ENCODE data around the gene TTC34.
"Not testable (repeated sequence)": the region's sequence is repeated elsewhere in the genome, so short reads cannot be mapped to it uniquely, and the experiment has no call there.

The TTC34 gene

DNA sequence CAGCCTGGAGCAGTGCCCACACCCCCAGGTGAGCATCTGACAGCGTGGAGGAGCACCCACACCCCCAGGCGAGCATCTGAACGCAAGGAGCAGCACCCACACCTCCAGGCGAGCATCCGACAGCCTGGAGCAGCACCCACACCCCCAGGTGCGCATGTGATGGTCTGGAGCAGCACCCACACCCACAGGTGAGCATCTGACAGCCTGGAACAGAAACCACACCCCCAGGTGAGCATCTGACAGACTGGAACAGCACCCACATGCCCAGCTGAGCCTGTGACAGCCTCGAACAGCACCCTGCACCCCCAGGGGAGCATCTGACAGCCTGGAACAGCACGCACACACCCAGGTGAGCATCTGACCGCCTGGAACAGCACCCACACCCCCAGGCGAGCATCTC, 46.9 kb downstream of the TTC34 start:
- not testable (repeated sequence) for H3K4me3 ChIP-seq (ENCODE audit: low read length); DNase-seq (ENCODE audit: low read depth)

GRCh38 chr1:2752503-2752902, 49.0 kb downstream of the TTC34 start:
- not testable (repeated sequence) for H3K4me3 ChIP-seq (ENCODE audit: low read length); DNase-seq (ENCODE audit: low read depth)

GRCh38 chr1:2751866-2752265, 49.6 kb downstream of the TTC34 start:
- H3K4me3 ChIP-seq (ENCODE audit: low read length); DNase-seq (ENCODE audit: low read depth): not testable (repeated sequence)

GRCh38 chr1:2750766-2751730, 50.4 kb downstream of the TTC34 start:
- not testable (repeated sequence) for H3K4me3 ChIP-seq (ENCODE audit: low read length); DNase-seq (ENCODE audit: low read depth)

- DNase-seq (ENCODE audit: low read depth); H3K4me3 ChIP-seq (ENCODE audit: low read length): not testable (repeated sequence)
Measured at GRCh38 chr1:2750041-2750680, 51.3 kb downstream of the TTC34 start.

- not testable (repeated sequence) for H3K4me3 ChIP-seq (ENCODE audit: low read length); DNase-seq (ENCODE audit: low read depth)
Measured at GRCh38 chr1:2748626-2749025, 52.9 kb downstream of the TTC34 start.

DNA sequence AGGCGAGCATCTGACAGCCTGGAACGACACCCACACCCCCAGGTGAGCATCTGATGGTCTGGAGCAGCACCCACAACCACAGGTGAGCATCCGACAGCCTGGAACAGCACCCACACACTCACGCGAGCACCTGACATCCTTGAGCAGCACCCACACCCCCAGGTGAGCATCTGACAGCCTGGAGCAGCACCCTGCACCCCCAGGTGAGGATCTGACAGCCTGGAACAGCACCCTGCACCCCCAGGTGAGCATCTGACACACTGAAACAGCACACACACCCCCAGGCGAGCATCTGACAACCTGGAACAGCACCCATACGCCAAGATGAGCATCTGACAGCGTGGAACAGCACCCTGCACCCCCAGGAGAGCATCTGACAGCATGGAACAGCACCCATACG, 106.7 kb downstream of the TTC34 start:
- not testable (repeated sequence) for DNase-seq (ENCODE audit: low read depth); H3K4me3 ChIP-seq (ENCODE audit: low read length)

GRCh38 chr1:2690180-2690579, 111.3 kb downstream of the TTC34 start:
- not testable (repeated sequence) for DNase-seq (ENCODE audit: low read depth); H3K4me3 ChIP-seq (ENCODE audit: low read length)

DNA sequence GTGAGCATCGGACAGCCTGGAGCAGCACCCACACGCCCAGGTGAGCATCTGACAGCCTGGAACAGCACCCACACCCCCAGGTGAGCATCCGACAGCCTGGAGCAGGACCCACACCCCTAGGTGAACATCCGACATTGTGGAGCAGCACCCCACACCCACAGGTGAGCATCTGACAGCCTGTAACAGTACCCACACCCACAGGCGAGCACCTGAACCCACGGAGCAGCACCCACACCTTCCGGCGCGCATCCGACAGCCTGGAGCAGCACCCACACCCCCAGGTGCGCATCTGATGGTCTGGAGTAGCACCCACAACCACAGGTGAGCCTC, 113.2 kb downstream of the TTC34 start:
- not testable (repeated sequence) for H3K4me3 ChIP-seq (ENCODE audit: low read length); DNase-seq (ENCODE audit: low read depth)

DNA sequence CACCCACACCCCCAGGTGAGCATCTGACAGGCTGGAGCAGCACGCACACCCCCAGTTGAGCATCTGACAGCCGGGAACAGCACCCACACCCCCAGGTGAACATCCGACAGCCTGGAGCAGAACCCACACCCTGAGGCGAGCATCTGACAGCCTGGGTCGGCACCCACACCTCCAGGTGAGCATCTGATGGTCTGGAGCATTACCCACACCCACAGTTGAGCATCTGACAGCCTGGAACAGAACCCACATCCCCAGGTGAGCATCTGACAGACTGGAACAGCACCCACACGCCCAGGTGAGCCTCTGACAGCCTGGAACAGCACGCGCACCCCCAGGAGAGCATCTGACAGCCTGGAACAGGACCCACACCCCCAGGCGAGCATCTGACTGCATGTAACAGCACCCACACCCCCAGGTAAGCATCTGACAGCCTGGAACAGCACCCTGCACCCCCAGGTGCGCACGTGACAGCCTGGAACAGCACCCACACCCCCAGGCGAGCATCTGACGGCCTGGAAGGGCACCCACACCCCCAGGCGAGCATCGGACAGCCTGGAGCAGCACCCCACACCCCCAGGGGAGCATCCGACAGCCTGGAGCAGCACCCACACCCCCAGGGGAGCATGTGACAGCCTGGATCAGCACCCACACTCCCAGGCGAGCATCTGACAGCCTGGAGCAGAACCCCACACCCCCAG, 113.7 kb downstream of the TTC34 start:
- not testable (repeated sequence) for H3K4me3 ChIP-seq (ENCODE audit: low read length); DNase-seq (ENCODE audit: low read depth)

DNA sequence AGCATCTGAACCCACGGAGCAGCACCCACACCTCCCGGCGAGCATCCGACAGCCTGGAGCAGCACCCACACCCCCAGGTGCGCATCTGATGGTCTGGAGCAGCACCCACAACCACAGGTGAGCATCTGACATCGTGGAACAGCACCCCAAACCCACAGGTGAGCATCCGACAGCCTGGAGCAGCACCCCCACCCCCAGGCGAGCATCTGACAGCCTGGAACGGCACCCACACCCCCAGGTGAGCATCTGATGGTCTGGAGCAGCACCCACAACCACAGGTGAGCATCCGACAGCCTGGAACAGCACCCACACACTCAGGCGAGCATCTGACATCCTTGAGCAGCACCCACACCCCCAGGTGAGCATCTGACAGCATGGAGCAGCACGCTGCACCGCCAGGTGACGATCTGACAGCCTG, 114.3 kb downstream of the TTC34 start:
- H3K4me3 ChIP-seq (ENCODE audit: low read length); DNase-seq (ENCODE audit: low read depth): not testable (repeated sequence)

DNA sequence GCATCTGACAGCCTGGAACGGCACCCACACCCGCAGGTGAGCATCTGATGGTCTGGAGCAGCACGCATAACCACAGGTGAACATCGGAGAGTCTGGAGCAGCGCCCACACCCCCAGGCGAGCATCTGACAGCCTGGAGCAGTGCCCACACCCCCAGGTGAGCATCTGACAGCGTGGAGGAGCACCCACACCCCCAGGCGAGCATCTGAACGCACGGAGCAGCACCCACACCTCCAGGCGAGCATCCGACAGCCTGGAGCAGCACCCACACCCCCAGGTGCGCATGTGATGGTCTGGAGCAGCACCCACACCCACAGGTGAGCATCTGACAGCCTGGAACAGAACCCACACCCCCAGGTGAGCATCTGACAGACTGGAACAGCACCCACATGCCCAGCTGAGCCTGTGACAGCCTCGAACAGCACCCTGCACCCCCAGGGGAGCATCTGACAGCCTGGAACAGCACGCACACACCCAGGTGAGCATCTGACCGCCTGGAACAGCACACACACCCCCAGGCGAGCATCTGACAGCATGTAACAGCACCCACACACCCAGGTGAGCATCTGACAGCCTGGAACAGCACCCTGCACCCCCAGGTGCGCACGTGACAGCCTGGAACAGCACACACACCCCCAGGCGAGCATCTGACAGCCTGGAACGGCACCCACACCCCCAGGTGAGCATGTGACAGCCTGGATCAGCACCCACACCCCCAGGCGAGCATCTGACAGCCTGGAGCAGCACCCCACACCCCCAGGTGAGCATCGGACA, 115.2 kb downstream of the TTC34 start:
- DNase-seq (ENCODE audit: low read depth); H3K4me3 ChIP-seq (ENCODE audit: low read length): not testable (repeated sequence)

GRCh38 chr1:2685671-2686070, 115.8 kb downstream of the TTC34 start:
- not testable (repeated sequence) for H3K4me3 ChIP-seq (ENCODE audit: low read length); DNase-seq (ENCODE audit: low read depth)

- DNase-seq (ENCODE audit: low read depth); H3K4me3 ChIP-seq (ENCODE audit: low read length): not testable (repeated sequence)
Measured at GRCh38 chr1:2684878-2685277, 116.6 kb downstream of the TTC34 start.

DNA sequence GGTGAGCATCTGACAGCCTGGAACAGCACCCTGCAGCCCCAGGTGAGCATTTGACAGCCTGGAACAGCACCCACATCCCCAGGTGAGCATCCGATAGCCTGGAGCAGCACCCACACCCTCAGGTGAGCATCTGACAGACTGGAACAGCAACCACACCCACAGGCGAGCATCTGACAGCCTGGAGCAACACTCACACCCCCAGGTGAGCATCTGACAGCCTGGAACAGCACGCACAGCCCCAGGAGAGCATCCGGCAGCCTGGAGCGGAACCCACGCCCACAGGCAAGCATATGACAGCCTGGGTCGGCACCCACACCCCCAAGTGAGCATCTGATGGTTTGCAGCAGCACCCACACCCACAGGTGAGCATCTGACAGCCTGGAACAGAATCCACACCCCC, 117.5 kb downstream of the TTC34 start:
- H3K4me3 ChIP-seq (ENCODE audit: low read length); DNase-seq (ENCODE audit: low read depth): not testable (repeated sequence)

- H3K4me3 ChIP-seq (ENCODE audit: low read length); DNase-seq (ENCODE audit: low read depth): not testable (repeated sequence)
Measured at GRCh38 chr1:2683321-2683741, 118.2 kb downstream of the TTC34 start.

- H3K4me3 ChIP-seq (ENCODE audit: low read length); DNase-seq (ENCODE audit: low read depth): not testable (repeated sequence)
Measured at GRCh38 chr1:2682879-2683278, 118.6 kb downstream of the TTC34 start.

GRCh38 chr1:2676726-2677125, 124.8 kb downstream of the TTC34 start:
- not testable (repeated sequence) for DNase-seq (ENCODE audit: low read depth); H3K4me3 ChIP-seq (ENCODE audit: low read length)

- not testable (repeated sequence) for H3K4me3 ChIP-seq (ENCODE audit: low read length); DNase-seq (ENCODE audit: low read depth)
Measured at GRCh38 chr1:2671656-2672055, 129.8 kb downstream of the TTC34 start.

Data from retinal pigment epithelial cell (primary cell).